K562 (cell line): ENCODE data around the gene CDPF1. TPM values are rescaled to one million over a fixed set of nuclear protein-coding genes. Genes with fewer than 3 reads are reported as not detected.

Experiments
- EWSR1 ChIP-seq: fragments of 450-650 bp; IDR thresholded peaks from 2 replicates; pipeline ENCODE4 v1.6.1; 2018; ENCODE audit warnings: borderline replicate concordance, mild to moderate bottlenecking, low read depth, moderate library complexity; ENCODE audit not compliant: partially characterized antibody
- KDM2B ChIP-seq: fragments of 250-450 bp; sonication (Bioruptor Pico); IDR thresholded peaks from 2 replicates; pipeline ENCODE4 v1.8.0; 2021; ENCODE audit warnings: mild to moderate bottlenecking, moderate library complexity
- MAX ChIP-seq: sonication (generic); formaldehyde crosslinking; IDR thresholded peaks from 2 replicates; pipeline ENCODE4 v1.9.0; 2022; ENCODE audit warnings: mild to moderate bottlenecking, missing genetic modification reagents
- NFIC ChIP-seq: fragments of 450-650 bp; IDR thresholded peaks from 2 replicates; pipeline ENCODE4 v1.6.1; 2017; ENCODE audit warnings: mild to moderate bottlenecking, inconsistent platforms
- NFRKB ChIP-seq: fragments of 450-650 bp; IDR thresholded peaks from 2 replicates; pipeline ENCODE4 v1.6.1; 2016; ENCODE audit warnings: low read depth
- RAD21 ChIP-seq, 2 experiments: fragments of 250-450 bp in 1 of 2; fragments of 450-650 bp in 1 of 2; sonication (Bioruptor Pico) in 1 of 2; formaldehyde crosslinking in 1 of 2; IDR thresholded peaks in 1 of 2; conservative IDR thresholded peaks in 1 of 2; 2 replicates each; pipeline versions ENCODE4 v1.4.0 to v1.8.0; 2020 to 2022; ENCODE audit warnings: mild to moderate bottlenecking in 2 of 2, moderate library complexity in 1 of 2
- RBBP5 ChIP-seq: fragments of 200-600 bp; sonication (generic); IDR thresholded peaks from 2 replicates; pipeline ENCODE4 v1.6.1; 2012; ENCODE audit warnings: borderline replicate concordance, mild to moderate bottlenecking, low read length, control low read depth, inconsistent platforms; ENCODE audit not compliant: insufficient read depth, poor library complexity, severe bottlenecking
- RBM25 ChIP-seq: fragments of 200-400 bp; formaldehyde crosslinking; IDR thresholded peaks from 2 replicates; pipeline ENCODE4 v1.6.1; 2018; ENCODE audit warnings: low read length, low read depth, moderate library complexity; ENCODE audit not compliant: severe bottlenecking
- SRSF7 ChIP-seq: fragments of 200-400 bp; formaldehyde crosslinking; optimal IDR thresholded peaks from 2 replicates; pipeline ENCODE3; 2017; ENCODE audit warnings: mild to moderate bottlenecking, low read depth, low read length
- THAP12 ChIP-seq: fragments of 250-450 bp; sonication (Bioruptor Pico); IDR thresholded peaks from 2 replicates; pipeline ENCODE4 v1.9.0; 2021; ENCODE audit warnings: mild to moderate bottlenecking, inconsistent platforms
- ZBTB5 ChIP-seq: fragments of 450-650 bp; IDR thresholded peaks from 2 replicates; pipeline ENCODE4 v1.6.1; 2017; ENCODE audit warnings: antibody characterized with exemption
- ZNF134 ChIP-seq: fragments of 250-450 bp; sonication (Bioruptor Pico); conservative IDR thresholded peaks from 2 replicates; pipeline ENCODE4 v1.4.0; 2020
- ZNF551 ChIP-seq: fragments of 250-450 bp; sonication (Bioruptor Pico); IDR thresholded peaks from 2 replicates; pipeline ENCODE4 v1.5.0; 2021; ENCODE audit warnings: mild to moderate bottlenecking, moderate library complexity
- polyA plus RNA-seq, 8 experiments: library from polyadenylated mRNA; depleted of rRNA in 4 of 8; stranded (reverse) in 5 of 8; unstranded in 3 of 8; fragments of >200 nt; fragmentation: Nextera tagmentation in 2 of 8; fragmentation: Illumina TruSeq in 1 of 8; extraction: Ambion mirVana in 2 of 8; extraction: Trizol in 1 of 8; gene quantifications; 2 replicates each; pipeline versions ENCODE4 v1.2.1 to v1.2.3, GENCODE V29; 2011 to 2014; ENCODE audit warnings: inconsistent platforms in 1 of 8, missing spikeins in 1 of 8
- total RNA-seq, 7 experiments: library from RNA; depleted of rRNA in 6 of 7; stranded (reverse); fragments of >200 nt in 6 of 7; fragmentation: Illumina TruSeq in 2 of 7; extraction: Trizol in 2 of 7; gene quantifications; 2 replicates each; pipeline versions ENCODE4 v1.2.1 to v1.2.3, GENCODE V29; 2011 to 2021; ENCODE audit warnings: low replicate concordance in 1 of 7
- TF ChIP-seq, protein P1 (sequence below), 2 experiments: fragments of 150-350 bp in 1 of 2; IDR thresholded peaks; 2 replicates each; pipeline ENCODE4 v1.6.1; 2012 to 2016; ENCODE audit warnings: low read depth in 2 of 2, low read length in 2 of 2, mild to moderate bottlenecking in 1 of 2, moderate library complexity in 1 of 2
- TF ChIP-seq, protein P2 (sequence below): fragments of 250-450 bp; sonication (Bioruptor Pico); IDR thresholded peaks from 2 replicates; pipeline ENCODE4 v1.8.0; 2022; ENCODE audit warnings: inconsistent platforms, mild to moderate bottlenecking, moderate library complexity, borderline replicate concordance
- TF ChIP-seq, protein P3 (sequence below): sonication (generic); formaldehyde crosslinking; IDR thresholded peaks from 2 replicates; pipeline ENCODE4 v1.9.0; 2022; ENCODE audit warnings: mild to moderate bottlenecking, missing genetic modification reagents

The CDPF1 gene
- total and polyA plus RNA-seq, 9 of the 15 experiments (the other 6 are each of a cell fraction or from before 2014, with no cell fraction given) = 0.84 to 19.5 (median 9.1) TPM

- TF ChIP-seq, protein P1, sequence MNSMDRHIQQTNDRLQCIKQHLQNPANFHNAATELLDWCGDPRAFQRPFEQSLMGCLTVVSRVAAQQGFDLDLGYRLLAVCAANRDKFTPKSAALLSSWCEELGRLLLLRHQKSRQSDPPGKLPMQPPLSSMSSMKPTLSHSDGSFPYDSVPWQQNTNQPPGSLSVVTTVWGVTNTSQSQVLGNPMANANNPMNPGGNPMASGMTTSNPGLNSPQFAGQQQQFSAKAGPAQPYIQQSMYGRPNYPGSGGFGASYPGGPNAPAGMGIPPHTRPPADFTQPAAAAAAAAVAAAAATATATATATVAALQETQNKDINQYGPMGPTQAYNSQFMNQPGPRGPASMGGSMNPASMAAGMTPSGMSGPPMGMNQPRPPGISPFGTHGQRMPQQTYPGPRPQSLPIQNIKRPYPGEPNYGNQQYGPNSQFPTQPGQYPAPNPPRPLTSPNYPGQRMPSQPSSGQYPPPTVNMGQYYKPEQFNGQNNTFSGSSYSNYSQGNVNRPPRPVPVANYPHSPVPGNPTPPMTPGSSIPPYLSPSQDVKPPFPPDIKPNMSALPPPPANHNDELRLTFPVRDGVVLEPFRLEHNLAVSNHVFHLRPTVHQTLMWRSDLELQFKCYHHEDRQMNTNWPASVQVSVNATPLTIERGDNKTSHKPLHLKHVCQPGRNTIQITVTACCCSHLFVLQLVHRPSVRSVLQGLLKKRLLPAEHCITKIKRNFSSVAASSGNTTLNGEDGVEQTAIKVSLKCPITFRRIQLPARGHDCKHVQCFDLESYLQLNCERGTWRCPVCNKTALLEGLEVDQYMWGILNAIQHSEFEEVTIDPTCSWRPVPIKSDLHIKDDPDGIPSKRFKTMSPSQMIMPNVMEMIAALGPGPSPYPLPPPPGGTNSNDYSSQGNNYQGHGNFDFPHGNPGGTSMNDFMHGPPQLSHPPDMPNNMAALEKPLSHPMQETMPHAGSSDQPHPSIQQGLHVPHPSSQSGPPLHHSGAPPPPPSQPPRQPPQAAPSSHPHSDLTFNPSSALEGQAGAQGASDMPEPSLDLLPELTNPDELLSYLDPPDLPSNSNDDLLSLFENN (IDR thresholded peaks at IDR 0.05; ENCODE audit: low read depth in 2 of 2, low read length in 2 of 2) = no peak
- TF ChIP-seq ZNF134 (CRISPR knock-in tag) (no peak), RBM25 (peak; percentile 49), THAP12 (CRISPR knock-in tag) (no peak), EWSR1 (no peak), SRSF7 (no peak), NFRKB (no peak), NFIC (no peak), RAD21 (CRISPR knock-in tag; conservative IDR thresholded peaks at IDR 0.05 in 1 of 2, IDR thresholded peaks at IDR 0.05 in 1 of 2) (no peak), RBBP5 (no peak), MAX (CRISPR knock-in tag) (no peak), ZNF551 (CRISPR knock-in tag) (no peak), ZBTB5 (no peak), KDM2B (CRISPR knock-in tag) (no peak)
- TF ChIP-seq, protein P2, sequence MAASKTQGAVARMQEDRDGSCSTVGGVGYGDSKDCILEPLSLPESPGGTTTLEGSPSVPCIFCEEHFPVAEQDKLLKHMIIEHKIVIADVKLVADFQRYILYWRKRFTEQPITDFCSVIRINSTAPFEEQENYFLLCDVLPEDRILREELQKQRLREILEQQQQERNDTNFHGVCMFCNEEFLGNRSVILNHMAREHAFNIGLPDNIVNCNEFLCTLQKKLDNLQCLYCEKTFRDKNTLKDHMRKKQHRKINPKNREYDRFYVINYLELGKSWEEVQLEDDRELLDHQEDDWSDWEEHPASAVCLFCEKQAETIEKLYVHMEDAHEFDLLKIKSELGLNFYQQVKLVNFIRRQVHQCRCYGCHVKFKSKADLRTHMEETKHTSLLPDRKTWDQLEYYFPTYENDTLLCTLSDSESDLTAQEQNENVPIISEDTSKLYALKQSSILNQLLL (CRISPR knock-in tag) = no peak
- TF ChIP-seq, protein P3, sequence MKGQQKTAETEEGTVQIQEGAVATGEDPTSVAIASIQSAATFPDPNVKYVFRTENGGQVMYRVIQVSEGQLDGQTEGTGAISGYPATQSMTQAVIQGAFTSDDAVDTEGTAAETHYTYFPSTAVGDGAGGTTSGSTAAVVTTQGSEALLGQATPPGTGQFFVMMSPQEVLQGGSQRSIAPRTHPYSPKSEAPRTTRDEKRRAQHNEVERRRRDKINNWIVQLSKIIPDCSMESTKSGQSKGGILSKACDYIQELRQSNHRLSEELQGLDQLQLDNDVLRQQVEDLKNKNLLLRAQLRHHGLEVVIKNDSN (CRISPR knock-in tag) = peak; percentile 60; the same call in 1 of the 2 replicates
These were observed 25.5 kb upstream of the CDPF1 start (continued) for GRCh38 chr22:46275455-46276122.
